HG03196 (cell line): ENCODE measurements around the gene AXL.

Experiments used
- ATAC-seq: cut with Tn5 transposase; IDR thresholded peaks from one replicate; pipeline ENCODE4 v1.9.1; 2021; ENCODE audit not compliant: unreplicated experiment

Gene AXL

DNA sequence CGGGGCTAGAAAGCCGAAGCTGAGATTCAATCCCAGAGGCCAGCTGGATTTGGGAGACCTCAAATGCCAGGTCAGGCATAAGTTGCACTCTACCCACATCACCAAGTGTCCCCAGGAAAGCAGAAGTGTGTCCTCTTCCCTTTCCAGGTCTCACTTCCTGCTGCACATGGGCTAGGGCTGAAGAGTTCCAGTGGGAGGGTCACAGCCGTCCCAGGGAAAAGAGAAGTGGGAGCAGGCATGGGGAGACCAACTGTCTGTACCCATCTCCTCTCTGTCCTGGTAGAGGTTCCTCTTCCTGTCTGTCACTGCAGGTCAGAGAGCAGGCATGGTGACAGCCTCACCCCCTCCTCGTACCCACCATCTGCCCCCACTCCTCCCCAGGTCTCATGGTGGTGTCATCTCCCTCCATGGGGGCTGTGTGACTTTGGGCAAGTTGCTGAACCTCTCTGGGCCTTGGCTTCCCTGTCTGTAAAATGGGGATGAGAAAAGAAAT is 14.8 kb downstream of the AXL start:
- ATAC-seq, result no peak

DNA sequence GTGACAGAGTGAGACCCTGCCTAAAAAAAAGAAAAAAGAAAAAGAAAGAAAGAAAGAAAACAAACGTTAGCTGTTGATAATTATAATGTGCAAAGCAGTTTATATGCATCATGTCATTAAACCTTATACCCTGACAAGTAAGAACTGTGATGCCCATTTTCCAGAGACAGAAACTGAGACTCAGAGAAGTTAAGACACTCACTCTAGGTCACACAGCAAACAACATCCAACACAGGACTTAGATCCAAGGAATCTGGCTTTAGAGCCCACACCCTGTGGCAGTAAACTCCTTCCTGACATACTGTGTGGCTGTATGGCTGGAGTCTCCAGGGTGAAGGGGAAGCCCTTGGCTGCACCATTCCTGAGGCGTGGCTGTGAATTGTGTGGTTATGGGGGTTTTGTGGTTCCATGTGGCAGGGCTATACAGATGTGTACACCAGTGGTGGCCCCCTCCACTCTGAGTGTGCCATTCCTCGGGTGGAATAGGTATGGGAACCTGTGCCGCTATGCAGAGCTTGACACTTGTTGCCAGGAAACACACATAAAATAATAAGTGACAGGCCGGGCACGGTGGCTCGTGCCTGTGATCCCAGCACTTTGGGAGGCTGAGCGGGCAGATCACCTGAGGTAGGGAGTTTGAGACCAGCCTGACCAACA is 15.6 kb downstream of the AXL start:
- no peak for ATAC-seq

- no peak for ATAC-seq
Measured at GRCh38 chr19:41235480-41235879, 16.5 kb downstream of the AXL start.

DNA sequence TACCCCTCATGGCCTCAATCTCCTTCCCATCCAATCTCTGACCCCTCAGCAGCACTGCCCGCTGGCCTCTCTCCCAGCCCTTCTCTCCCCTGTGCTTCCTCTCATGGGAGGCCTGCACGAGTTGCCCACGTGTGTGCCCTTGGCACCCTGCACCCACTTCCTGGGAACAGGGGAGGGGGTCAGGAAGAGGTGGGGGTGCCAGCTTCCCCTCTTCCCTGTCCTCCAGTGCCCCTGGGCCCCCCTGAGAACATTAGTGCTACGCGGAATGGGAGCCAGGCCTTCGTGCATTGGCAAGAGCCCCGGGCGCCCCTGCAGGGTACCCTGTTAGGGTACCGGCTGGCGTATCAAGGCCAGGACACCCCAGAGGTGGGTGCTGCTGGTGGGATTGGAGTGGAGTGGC is 19.2 kb downstream of the AXL start:
- ATAC-seq, result no peak

- ATAC-seq, result no peak
Measured at GRCh38 chr19:41239363-41239762, 20.3 kb downstream of the AXL start.

DNA sequence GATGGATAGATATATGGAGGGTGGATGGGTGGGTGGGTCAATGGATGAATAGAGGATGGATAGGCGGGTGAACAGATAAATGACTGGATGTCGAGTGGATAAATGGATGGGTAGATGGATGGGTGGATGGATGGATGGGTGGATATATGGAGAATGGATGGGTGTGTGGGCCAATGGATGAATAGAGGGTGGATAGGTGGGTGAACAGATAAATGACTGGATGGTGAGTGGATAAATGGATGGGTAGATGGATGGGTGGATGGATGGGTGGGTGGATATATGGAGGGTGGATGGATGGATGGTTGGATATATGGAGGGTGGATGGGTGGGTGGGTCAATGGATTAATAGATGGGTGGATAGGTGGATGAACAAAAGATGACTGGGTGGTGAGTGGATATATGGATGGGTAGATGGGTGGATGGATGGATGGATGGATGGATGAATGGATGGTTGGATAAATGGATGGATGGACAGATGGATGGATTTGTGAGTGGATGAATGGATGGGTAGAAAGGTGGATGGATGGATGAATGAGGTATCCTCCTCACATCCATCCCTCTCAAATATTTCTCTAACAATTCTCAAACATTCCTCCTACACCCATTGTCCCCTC is 21.0 kb downstream of the AXL start:
- ATAC-seq, result no peak

DNA sequence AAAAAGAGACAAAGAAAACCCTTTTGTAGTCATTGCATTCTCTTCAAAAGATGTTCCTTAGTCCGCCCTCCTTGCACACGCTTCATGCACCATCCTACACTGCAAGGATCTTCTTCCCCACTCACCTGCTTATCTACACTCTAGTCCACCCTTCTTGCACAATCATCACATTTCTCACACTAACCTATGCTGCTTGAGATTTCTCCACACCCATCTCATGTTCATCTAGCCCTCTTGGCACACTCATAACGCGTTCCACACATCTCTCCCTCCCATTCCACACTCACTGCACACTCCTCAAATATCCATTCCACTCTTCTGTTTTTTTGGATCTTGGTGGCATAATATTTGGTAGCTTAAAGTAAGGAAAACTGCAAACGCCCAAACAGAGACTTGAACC is 22.8 kb downstream of the AXL start:
- no peak for ATAC-seq

GRCh38 chr19:41244117-41244516 is 25.1 kb downstream of the AXL start:
- ATAC-seq, result no peak

- ATAC-seq, result no peak
Measured at GRCh38 chr19:41245843-41246242, 26.8 kb downstream of the AXL start.

GRCh38 chr19:41248895-41249294 is 29.9 kb downstream of the AXL start:
- no peak for ATAC-seq

DNA sequence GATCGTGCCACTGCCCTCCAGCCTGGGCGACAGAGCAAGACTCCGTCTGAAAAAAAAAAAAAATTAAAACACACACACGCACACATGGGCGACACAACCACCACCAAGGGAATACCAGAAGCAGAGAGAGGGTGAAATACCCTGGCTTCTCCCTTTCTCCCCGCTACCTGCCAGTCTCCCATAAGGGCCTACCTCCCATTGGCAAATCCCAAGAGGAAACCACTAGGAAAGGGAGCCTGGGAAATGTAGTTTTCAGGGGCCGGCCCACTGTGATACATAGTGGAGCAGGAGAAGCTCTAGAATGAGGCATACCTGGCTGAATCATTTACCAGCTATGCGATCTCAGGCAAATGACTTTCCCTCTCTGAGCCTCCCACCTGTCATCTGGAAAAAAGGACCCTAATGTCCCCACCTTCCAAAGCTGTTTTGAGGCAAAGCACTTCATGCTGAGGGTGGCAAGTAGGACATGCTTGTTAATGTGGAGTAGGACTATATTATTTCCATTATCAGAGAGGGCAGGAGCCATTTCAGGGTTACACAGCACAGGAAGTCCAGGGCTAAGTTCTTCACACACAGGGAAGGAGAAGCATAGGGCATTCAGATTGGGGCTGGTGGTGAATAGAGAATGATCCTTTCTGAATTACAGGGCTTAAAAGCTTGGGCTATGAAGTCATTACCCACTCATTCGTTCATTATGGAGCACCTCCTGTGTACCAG is 30.8 kb downstream of the AXL start:
- ATAC-seq, result no peak

DNA sequence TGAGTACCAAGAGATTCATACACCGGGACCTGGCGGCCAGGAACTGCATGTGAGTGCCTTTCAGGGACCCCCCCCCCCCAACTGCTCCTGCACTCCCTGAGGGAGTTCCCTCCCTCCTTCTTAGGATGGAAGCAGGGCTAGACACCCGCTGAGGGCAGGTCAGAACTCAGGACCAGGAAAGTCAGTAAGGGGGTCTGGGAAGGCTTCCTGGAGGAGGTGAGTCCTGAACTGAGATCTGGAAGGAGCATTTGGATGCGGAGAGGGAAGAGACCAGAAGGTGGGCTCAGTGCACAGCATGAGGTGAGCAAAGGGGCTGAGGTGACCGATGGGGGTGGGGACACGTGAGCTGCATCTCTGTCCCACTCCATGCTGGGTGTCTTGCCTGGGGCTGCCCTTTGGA is 34.6 kb downstream of the AXL start:
- ATAC-seq, result no peak

GRCh38 chr19:41255171-41255570 is 36.1 kb downstream of the AXL start:
- ATAC-seq, result no peak

DNA sequence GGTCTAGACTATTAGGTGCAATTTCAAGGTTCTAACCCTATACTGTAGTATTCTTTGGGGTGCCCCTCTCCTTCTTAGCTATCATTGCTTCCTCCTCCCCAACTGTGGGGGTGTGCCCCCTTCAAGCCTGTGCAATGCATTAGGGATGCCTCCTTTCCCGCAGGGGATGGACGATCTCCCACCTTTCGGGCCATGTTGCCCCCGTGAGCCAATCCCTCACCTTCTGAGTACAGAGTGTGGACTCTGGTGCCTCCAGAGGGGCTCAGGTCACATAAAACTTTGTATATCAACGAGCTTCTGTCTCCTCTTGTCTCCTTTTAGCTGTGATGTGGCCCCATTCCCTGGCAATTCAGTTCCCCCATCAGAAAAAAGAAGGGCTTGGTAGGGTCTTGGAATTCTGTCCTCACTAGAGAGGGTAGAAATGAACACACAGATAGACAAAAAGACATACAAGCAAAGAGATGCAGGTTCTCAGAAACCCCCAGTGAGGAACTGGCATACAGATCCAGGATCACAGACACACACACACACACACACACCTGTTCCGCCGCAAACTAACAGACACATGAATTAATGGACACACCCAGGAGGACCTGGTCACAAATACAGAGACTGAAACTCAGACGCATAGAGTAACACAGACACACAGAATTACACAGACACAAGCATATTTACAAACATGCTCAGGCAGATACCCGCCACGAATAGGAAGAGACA is 42.6 kb downstream of the AXL start:
- no peak for ATAC-seq

DNA sequence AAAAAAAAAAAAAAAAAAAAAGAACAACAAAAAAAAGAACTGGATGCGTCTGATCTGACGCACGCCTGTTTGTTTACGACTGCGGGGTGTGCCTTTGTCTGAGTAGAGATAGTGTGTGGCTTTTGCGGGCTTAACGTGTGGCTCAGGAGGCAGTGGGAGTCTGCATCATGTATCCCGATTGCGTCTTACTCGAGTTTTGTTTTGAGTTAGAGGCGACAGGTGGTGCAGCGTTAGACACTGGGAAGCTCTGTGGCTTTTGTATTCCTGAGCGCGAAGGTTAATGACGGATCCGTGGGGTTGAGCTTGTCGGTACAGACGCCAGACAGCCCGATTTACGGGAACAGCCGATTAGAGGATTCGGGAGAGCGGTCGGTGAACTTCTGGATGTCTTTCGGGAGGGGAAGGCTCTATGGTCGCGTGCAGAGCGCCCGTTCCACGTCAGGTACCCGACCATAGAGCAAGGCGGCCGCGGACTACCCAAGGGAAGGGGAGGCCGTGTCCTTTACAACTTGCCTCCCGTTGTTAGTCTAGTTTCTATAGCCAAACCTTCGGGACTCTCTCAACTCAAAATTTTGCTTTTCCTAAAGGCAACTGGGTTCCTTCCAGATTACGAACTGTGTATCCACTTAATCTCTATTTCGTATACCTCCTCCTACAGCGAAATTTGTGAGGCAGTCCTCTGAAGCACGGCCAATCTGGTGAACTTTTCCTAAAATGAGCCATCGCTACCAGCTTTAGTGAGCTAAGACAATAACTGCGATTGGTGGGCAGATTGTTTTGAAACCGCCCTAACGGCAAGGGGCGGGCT is 44.2 kb downstream of the AXL start:
- peak; percentile 4 for ATAC-seq

- peak; percentile 65 for ATAC-seq
Measured at GRCh38 chr19:41263850-41264580, 45.0 kb downstream of the AXL start, which contains the start of gene HNRNPUL1. TSS of gene HNRNPUL1 (plus strand) at chr19:41264372. CDS start at chr19:41264504, 132 bp downstream.

- ATAC-seq, result no peak
Measured at GRCh38 chr19:41264581-41265394, 45.8 kb downstream of the AXL start.

- ATAC-seq, result no peak
Measured at GRCh38 chr19:41265395-41266153, 46.6 kb downstream of the AXL start.
